Thyroid gland (tissue), 4 donors: Measurements from ENCODE around the gene NAXD.

Experiments used
- POLR2A ChIP-seq, 2 donors: fragments of 450-650 bp; IDR thresholded peaks; one replicate each; pipeline ENCODE4 v1.6.1; 2017; ENCODE audit warnings: antibody characterized with exemption in 2 of 2, mild to moderate bottlenecking in 2 of 2, moderate library complexity in 1 of 2
- TF ChIP-seq, protein P1 (sequence below), 6 experiments: fragments of 200-600 bp in 3 of 6; fragments of 450-650 bp in 3 of 6; sonication (generic) in 3 of 6; IDR thresholded peaks; one replicate each; pipeline ENCODE4 v1.5.1; 2016 to 2019; ENCODE audit warnings: antibody characterized with exemption in 6 of 6, mild to moderate bottlenecking in 2 of 6, inconsistent platforms in 1 of 6, moderate library complexity in 1 of 6

DNA sequence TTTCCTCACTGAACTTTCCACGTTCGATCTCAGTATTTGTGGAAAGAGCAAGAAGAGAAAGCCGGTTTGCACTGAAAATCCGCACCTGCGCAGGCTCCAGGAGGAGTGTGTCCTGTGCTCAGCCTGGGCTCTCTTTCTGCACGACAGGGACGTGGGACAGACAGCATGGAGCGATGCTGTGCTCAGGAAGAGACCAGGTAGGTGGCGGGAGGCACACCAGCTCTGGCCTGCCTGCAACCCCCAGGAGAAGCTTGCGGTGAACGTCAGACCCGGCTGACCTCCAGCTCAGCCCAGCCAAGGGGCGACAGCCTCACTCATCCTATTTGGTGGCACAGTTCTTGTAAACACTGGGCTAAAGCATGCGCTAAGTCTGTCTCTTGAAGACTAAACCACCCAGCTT, 35.9 kb downstream of the NAXD start:
- TF ChIP-seq, protein P1, sequence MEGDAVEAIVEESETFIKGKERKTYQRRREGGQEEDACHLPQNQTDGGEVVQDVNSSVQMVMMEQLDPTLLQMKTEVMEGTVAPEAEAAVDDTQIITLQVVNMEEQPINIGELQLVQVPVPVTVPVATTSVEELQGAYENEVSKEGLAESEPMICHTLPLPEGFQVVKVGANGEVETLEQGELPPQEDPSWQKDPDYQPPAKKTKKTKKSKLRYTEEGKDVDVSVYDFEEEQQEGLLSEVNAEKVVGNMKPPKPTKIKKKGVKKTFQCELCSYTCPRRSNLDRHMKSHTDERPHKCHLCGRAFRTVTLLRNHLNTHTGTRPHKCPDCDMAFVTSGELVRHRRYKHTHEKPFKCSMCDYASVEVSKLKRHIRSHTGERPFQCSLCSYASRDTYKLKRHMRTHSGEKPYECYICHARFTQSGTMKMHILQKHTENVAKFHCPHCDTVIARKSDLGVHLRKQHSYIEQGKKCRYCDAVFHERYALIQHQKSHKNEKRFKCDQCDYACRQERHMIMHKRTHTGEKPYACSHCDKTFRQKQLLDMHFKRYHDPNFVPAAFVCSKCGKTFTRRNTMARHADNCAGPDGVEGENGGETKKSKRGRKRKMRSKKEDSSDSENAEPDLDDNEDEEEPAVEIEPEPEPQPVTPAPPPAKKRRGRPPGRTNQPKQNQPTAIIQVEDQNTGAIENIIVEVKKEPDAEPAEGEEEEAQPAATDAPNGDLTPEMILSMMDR (IDR thresholded peaks at IDR 0.05), result no peak
- TF ChIP-seq POLR2A (IDR thresholded peaks at IDR 0.05), result no peak
